Measurements from ENCODE around the gene JCAD.

DNA sequence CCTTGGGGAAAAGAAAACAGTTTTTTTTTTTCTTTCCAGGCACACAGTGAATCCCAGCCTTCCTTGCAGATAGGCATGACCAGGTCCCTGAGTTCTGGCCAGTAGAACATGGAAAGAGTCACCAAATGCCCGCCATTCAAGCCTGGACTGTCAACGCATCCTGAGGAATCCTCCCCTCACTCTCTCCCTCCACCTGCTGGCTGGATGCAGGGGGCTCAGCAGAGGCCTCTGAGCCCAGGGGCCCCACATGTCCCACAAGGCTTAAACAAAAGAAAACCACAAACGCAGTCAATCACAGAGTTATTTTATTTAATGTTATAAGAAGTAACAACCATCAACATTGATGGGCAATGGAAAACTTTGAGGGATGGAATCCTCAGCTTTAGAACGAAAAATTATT, 93.1 kb downstream of the JCAD start:
- TF ChIP-seq, protein P1, sequence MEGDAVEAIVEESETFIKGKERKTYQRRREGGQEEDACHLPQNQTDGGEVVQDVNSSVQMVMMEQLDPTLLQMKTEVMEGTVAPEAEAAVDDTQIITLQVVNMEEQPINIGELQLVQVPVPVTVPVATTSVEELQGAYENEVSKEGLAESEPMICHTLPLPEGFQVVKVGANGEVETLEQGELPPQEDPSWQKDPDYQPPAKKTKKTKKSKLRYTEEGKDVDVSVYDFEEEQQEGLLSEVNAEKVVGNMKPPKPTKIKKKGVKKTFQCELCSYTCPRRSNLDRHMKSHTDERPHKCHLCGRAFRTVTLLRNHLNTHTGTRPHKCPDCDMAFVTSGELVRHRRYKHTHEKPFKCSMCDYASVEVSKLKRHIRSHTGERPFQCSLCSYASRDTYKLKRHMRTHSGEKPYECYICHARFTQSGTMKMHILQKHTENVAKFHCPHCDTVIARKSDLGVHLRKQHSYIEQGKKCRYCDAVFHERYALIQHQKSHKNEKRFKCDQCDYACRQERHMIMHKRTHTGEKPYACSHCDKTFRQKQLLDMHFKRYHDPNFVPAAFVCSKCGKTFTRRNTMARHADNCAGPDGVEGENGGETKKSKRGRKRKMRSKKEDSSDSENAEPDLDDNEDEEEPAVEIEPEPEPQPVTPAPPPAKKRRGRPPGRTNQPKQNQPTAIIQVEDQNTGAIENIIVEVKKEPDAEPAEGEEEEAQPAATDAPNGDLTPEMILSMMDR (IDR thresholded peaks at IDR 0.05; ENCODE audit: control extremely low read depth in 1 of 3, insufficient read depth in 1 of 3, low read depth in 1 of 3, low read length in 3 of 3), result peak; percentile 40 to 44 (median 42)
- TF ChIP-seq RFX5 (IDR thresholded peaks at IDR 0.05; ENCODE audit: borderline replicate concordance, low read depth, low read length), result no peak
- no peak for TF ChIP-seq TEAD4 (IDR thresholded peaks at IDR 0.05; ENCODE audit: low read depth, low read length)
- TF ChIP-seq, protein P2, sequence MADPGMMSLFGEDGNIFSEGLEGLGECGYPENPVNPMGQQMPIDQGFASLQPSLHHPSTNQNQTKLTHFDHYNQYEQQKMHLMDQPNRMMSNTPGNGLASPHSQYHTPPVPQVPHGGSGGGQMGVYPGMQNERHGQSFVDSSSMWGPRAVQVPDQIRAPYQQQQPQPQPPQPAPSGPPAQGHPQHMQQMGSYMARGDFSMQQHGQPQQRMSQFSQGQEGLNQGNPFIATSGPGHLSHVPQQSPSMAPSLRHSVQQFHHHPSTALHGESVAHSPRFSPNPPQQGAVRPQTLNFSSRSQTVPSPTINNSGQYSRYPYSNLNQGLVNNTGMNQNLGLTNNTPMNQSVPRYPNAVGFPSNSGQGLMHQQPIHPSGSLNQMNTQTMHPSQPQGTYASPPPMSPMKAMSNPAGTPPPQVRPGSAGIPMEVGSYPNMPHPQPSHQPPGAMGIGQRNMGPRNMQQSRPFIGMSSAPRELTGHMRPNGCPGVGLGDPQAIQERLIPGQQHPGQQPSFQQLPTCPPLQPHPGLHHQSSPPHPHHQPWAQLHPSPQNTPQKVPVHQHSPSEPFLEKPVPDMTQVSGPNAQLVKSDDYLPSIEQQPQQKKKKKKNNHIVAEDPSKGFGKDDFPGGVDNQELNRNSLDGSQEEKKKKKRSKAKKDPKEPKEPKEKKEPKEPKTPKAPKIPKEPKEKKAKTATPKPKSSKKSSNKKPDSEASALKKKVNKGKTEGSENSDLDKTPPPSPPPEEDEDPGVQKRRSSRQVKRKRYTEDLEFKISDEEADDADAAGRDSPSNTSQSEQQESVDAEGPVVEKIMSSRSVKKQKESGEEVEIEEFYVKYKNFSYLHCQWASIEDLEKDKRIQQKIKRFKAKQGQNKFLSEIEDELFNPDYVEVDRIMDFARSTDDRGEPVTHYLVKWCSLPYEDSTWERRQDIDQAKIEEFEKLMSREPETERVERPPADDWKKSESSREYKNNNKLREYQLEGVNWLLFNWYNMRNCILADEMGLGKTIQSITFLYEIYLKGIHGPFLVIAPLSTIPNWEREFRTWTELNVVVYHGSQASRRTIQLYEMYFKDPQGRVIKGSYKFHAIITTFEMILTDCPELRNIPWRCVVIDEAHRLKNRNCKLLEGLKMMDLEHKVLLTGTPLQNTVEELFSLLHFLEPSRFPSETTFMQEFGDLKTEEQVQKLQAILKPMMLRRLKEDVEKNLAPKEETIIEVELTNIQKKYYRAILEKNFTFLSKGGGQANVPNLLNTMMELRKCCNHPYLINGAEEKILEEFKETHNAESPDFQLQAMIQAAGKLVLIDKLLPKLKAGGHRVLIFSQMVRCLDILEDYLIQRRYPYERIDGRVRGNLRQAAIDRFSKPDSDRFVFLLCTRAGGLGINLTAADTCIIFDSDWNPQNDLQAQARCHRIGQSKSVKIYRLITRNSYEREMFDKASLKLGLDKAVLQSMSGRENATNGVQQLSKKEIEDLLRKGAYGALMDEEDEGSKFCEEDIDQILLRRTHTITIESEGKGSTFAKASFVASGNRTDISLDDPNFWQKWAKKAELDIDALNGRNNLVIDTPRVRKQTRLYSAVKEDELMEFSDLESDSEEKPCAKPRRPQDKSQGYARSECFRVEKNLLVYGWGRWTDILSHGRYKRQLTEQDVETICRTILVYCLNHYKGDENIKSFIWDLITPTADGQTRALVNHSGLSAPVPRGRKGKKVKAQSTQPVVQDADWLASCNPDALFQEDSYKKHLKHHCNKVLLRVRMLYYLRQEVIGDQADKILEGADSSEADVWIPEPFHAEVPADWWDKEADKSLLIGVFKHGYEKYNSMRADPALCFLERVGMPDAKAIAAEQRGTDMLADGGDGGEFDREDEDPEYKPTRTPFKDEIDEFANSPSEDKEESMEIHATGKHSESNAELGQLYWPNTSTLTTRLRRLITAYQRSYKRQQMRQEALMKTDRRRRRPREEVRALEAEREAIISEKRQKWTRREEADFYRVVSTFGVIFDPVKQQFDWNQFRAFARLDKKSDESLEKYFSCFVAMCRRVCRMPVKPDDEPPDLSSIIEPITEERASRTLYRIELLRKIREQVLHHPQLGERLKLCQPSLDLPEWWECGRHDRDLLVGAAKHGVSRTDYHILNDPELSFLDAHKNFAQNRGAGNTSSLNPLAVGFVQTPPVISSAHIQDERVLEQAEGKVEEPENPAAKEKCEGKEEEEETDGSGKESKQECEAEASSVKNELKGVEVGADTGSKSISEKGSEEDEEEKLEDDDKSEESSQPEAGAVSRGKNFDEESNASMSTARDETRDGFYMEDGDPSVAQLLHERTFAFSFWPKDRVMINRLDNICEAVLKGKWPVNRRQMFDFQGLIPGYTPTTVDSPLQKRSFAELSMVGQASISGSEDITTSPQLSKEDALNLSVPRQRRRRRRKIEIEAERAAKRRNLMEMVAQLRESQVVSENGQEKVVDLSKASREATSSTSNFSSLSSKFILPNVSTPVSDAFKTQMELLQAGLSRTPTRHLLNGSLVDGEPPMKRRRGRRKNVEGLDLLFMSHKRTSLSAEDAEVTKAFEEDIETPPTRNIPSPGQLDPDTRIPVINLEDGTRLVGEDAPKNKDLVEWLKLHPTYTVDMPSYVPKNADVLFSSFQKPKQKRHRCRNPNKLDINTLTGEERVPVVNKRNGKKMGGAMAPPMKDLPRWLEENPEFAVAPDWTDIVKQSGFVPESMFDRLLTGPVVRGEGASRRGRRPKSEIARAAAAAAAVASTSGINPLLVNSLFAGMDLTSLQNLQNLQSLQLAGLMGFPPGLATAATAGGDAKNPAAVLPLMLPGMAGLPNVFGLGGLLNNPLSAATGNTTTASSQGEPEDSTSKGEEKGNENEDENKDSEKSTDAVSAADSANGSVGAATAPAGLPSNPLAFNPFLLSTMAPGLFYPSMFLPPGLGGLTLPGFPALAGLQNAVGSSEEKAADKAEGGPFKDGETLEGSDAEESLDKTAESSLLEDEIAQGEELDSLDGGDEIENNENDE (IDR thresholded peaks at IDR 0.05; ENCODE audit: insufficient replicate concordance, low read length), result no peak
- TF ChIP-seq TAF1 (IDR thresholded peaks at IDR 0.05; ENCODE audit: low read depth, low read length), result no peak
